HepG2 (cell line): ENCODE results near the gene KCNRG. TPM values are rescaled to one million over a fixed set of nuclear protein-coding genes. Genes with fewer than 3 reads are reported as not detected.

Experiments
- EZH2 ChIP-seq: conservative IDR thresholded peaks from 2 replicates; pipeline ENCODE4 v1.6.1; 2012; ENCODE audit warnings: mild to moderate bottlenecking, low read depth, low read length, moderate library complexity
- FOXK1 ChIP-seq: sonication (generic); formaldehyde crosslinking; IDR thresholded peaks from 2 replicates; pipeline ENCODE4 v1.4.0; 2020; ENCODE audit warnings: low read depth, missing genetic modification reagents, borderline replicate concordance
- HNF4A ChIP-seq: sonication (generic); formaldehyde crosslinking; IDR thresholded peaks from 2 replicates; pipeline ENCODE4 v1.4.0; 2020; ENCODE audit warnings: missing genetic modification reagents
- ISL2 ChIP-seq: sonication (generic); formaldehyde crosslinking; IDR thresholded peaks from 2 replicates; pipeline ENCODE4 v1.5.0; 2020; ENCODE audit warnings: missing genetic modification reagents
- NCOA1 ChIP-seq: sonication (generic); formaldehyde crosslinking; IDR thresholded peaks from 2 replicates; pipeline ENCODE4 v1.9.0; 2021; ENCODE audit warnings: missing genetic modification reagents
- RFXANK ChIP-seq: IDR thresholded peaks from 2 replicates; pipeline ENCODE4 v1.6.1; 2016
- SMAD3 ChIP-seq: sonication (generic); formaldehyde crosslinking; IDR thresholded peaks from 2 replicates; pipeline ENCODE4 v1.4.0; 2020; ENCODE audit warnings: missing genetic modification reagents
- SMAD9 ChIP-seq: sonication (generic); formaldehyde crosslinking; IDR thresholded peaks from 2 replicates; pipeline ENCODE4 v1.5.1; 2020; ENCODE audit warnings: mild to moderate bottlenecking, missing genetic modification reagents
- SMC3 ChIP-seq: IDR thresholded peaks from 2 replicates; pipeline ENCODE4 v1.6.1; 2011; ENCODE audit warnings: low read length, improper control_type of control experiment
- SNAPC2 ChIP-seq: sonication (generic); formaldehyde crosslinking; IDR thresholded peaks from 2 replicates; pipeline ENCODE4 v1.8.1; 2022; ENCODE audit warnings: mild to moderate bottlenecking, missing genetic modification reagents
- SP140L ChIP-seq: sonication (generic); formaldehyde crosslinking; IDR thresholded peaks from 2 replicates; pipeline ENCODE4 v1.4.0; 2020; ENCODE audit warnings: missing genetic modification reagents, borderline replicate concordance
- SPEN ChIP-seq: sonication (generic); formaldehyde crosslinking; IDR thresholded peaks from 2 replicates; pipeline ENCODE4 v1.5.1; 2020; ENCODE audit warnings: low read depth, mild to moderate bottlenecking, missing genetic modification reagents
- TCF7L2 ChIP-seq: IDR thresholded peaks from 2 replicates; pipeline ENCODE4 v1.6.1; 2011; ENCODE audit warnings: mild to moderate bottlenecking, low read depth, low read length, moderate library complexity
- ZNF207 ChIP-seq: fragments of 450-650 bp; IDR thresholded peaks from 2 replicates; pipeline ENCODE4 v1.6.1; 2016; ENCODE audit warnings: antibody characterized with exemption, borderline replicate concordance
- ZNF235 ChIP-seq: sonication (generic); formaldehyde crosslinking; IDR thresholded peaks from 2 replicates; pipeline ENCODE4 v1.8.1; 2023; ENCODE audit warnings: mild to moderate bottlenecking, missing genetic modification reagents, borderline replicate concordance
- ZNF280D ChIP-seq: sonication (generic); formaldehyde crosslinking; IDR thresholded peaks from 2 replicates; pipeline ENCODE4 v1.5.1; 2020; ENCODE audit warnings: mild to moderate bottlenecking, missing genetic modification reagents
- ZNF562 ChIP-seq: sonication (generic); formaldehyde crosslinking; IDR thresholded peaks from 2 replicates; pipeline ENCODE4 v1.8.0; 2022; ENCODE audit warnings: missing genetic modification reagents, borderline replicate concordance
- ZNF564 ChIP-seq: sonication (generic); formaldehyde crosslinking; IDR thresholded peaks from 2 replicates; pipeline ENCODE4 v1.8.1; 2023; ENCODE audit warnings: mild to moderate bottlenecking, missing genetic modification reagents
- ZSCAN5A ChIP-seq: sonication (generic); formaldehyde crosslinking; IDR thresholded peaks from 2 replicates; pipeline ENCODE4 v1.8.0; 2022; ENCODE audit warnings: mild to moderate bottlenecking, missing genetic modification reagents, borderline replicate concordance
- polyA plus RNA-seq, 8 experiments: library from polyadenylated mRNA; depleted of rRNA in 3 of 8; stranded (reverse) in 7 of 8; unstranded in 1 of 8; fragments of >200 nt; fragmentation: Illumina TruSeq in 4 of 8; extraction: Trizol in 4 of 8; gene quantifications; 2 replicates each; pipeline versions ENCODE4 v1.2.1 to v1.2.3, GENCODE V29; 2011 to 2016; ENCODE audit warnings: low read depth in 4 of 8, missing spikeins in 1 of 8, mixed read lengths in 1 of 8; ENCODE audit not compliant: insufficient read depth in 1 of 8
- total RNA-seq, 5 experiments: library from RNA; depleted of rRNA; stranded (reverse); fragments of >200 nt; fragmentation: Illumina TruSeq; extraction: Trizol; gene quantifications; 2 replicates each; pipeline ENCODE4 v1.2.3, GENCODE V29; 2016; ENCODE audit warnings: low read depth in 1 of 5
- TF ChIP-seq, protein P1 (sequence below), 2 experiments: sonication (generic) in 1 of 2; formaldehyde crosslinking in 1 of 2; IDR thresholded peaks; 2 replicates each; pipeline versions ENCODE4 v1.5.1 to v1.6.1; 2011 to 2020; ENCODE audit warnings: borderline replicate concordance in 1 of 2, low read depth in 1 of 2, low read length in 1 of 2, mild to moderate bottlenecking in 1 of 2, missing genetic modification reagents in 1 of 2, moderate library complexity in 1 of 2
- TF ChIP-seq, protein P2 (sequence below): sonication (generic); formaldehyde crosslinking; conservative IDR thresholded peaks from 2 replicates; pipeline ENCODE4 v1.8.0; 2022; ENCODE audit warnings: mild to moderate bottlenecking, moderate library complexity, missing genetic modification reagents

Gene KCNRG
- total and polyA plus RNA-seq, 2 of the 13 experiments (the other 11 are each of a cell fraction or from before 2014, with no cell fraction given): 1.0 to 1.5 TPM

DNA sequence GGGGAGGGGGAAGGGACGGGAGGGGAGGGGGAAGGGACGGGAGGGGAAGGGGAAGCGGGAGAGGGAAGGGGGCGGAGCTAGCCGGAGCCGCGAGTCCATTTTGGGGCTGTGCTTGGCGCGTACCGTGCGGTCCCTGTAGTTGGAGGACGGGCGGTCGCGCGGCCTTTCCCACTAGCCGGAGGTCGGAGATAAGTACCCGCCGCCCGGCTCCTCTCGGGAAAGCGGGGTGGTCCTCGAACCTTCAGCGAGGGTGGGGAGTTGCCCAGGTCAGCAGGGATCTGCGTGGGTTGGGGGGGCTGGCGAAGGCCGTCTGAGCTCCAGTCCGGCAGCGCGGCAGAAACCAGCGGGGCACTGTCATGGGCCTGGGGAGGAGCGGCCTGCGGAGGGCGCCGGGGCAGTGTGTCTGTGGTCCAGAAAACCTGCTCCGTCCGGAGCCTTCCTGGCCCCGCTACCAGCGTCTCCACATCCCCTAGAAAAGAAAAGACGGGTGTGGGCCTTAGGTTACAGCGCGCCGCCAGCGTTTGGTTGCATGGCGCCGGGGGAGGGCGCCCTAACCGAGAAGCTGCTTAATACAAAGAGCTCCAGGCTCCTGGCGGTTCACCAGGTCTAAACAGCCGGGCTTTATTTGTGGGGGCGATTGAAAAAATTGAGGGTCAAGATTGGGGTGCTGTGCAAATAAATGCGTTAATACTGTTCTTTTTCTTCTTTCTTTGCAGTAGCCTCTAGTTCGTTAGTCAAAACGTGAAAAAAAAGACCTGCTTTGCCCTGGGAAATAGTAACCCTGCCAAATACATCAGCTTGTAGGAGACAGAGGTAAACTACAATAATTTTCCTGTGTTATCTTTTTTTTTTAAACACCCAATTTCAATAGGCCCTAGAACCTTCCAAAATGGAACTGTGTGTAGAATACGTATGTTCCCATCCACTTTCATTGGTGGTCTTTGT, 18.0 kb upstream of the KCNRG start, which contains the start of gene TRIM13 (continued):
- no peak for TF ChIP-seq ZNF207
- no peak for TF ChIP-seq TCF7L2
- no peak for TF ChIP-seq SPEN (CRISPR knock-in tag)
- no peak for TF ChIP-seq ZNF235 (CRISPR knock-in tag)
- TF ChIP-seq ISL2: 0 out of 2 replicates have a peak, but pooled peaks have one; percentile 24
- TF ChIP-seq, protein P1, sequence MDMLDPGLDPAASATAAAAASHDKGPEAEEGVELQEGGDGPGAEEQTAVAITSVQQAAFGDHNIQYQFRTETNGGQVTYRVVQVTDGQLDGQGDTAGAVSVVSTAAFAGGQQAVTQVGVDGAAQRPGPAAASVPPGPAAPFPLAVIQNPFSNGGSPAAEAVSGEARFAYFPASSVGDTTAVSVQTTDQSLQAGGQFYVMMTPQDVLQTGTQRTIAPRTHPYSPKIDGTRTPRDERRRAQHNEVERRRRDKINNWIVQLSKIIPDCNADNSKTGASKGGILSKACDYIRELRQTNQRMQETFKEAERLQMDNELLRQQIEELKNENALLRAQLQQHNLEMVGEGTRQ (IDR thresholded peaks at IDR 0.05; ENCODE audit: low read depth, low read length): no peak
- TF ChIP-seq, protein P1 (CRISPR knock-in tag; IDR thresholded peaks at IDR 0.05; ENCODE audit: borderline replicate concordance): no peak
- peak; percentile 64; the same call in 1 of the 2 replicates for TF ChIP-seq SMAD3 (CRISPR knock-in tag)
- no peak for TF ChIP-seq ZNF562 (CRISPR knock-in tag)
- peak; percentile 64; the same call in 1 of the 2 replicates for TF ChIP-seq SNAPC2 (CRISPR knock-in tag)
- TF ChIP-seq SP140L (CRISPR knock-in tag): no peak
- no peak for TF ChIP-seq EZH2
- no peak for TF ChIP-seq HNF4A
- 0 out of 2 replicates have a peak, but pooled peaks have one; percentile 9 for TF ChIP-seq SMC3
- no peak for TF ChIP-seq RFXANK
- TF ChIP-seq ZNF280D (CRISPR knock-in tag): no peak
- TF ChIP-seq NCOA1 (CRISPR knock-in tag): no peak
- TF ChIP-seq, protein P2, sequence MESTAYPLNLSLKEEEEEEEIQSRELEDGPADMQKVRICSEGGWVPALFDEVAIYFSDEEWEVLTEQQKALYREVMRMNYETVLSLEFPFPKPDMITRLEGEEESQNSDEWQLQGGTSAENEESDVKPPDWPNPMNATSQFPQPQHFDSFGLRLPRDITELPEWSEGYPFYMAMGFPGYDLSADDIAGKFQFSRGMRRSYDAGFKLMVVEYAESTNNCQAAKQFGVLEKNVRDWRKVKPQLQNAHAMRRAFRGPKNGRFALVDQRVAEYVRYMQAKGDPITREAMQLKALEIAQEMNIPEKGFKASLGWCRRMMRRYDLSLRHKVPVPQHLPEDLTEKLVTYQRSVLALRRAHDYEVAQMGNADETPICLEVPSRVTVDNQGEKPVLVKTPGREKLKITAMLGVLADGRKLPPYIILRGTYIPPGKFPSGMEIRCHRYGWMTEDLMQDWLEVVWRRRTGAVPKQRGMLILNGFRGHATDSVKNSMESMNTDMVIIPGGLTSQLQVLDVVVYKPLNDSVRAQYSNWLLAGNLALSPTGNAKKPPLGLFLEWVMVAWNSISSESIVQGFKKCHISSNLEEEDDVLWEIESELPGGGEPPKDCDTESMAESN (CRISPR knock-in tag): peak; percentile 71
- TF ChIP-seq FOXK1 (CRISPR knock-in tag): peak; percentile 50; the same call in 1 of the 2 replicates
- no peak for TF ChIP-seq SMAD9 (CRISPR knock-in tag)
- no peak for TF ChIP-seq ZSCAN5A
- TF ChIP-seq ZNF564: peak; percentile 90
